Uterus (tissue), 4 donors: ENCODE results near the gene HYKK. TPM values are rescaled to one million over a fixed set of nuclear protein-coding genes. Genes with fewer than 3 reads are reported as not detected.
"Not testable (repeated sequence)": the region's sequence is repeated elsewhere in the genome, so short reads cannot be mapped to it uniquely, and the experiment has no call there.

Experiments used
- DNase-seq, 2 donors: peaks; one replicate each; pipeline ENCODE4 v3.0.0-alpha.2; 2019 to 2020
- H3K27ac ChIP-seq, 2 donors: fragments of 200-600 bp; sonication (generic); 1 replicate in 1 of 2; 2 replicates in 1 of 2; pipeline ENCODE4 v1.5.1; 2016 to 2018
- H3K27me3 ChIP-seq, 2 donors: fragments of 200-600 bp; sonication (generic); one replicate each; pipeline ENCODE4 v1.5.1; 2018 to 2019; ENCODE audit warnings: control low read depth in 1 of 2
- H3K36me3 ChIP-seq, 2 donors: fragments of 200-600 bp; sonication (generic); one replicate each; pipeline ENCODE4 v1.5.1; 2019; ENCODE audit warnings: control low read depth in 1 of 2
- H3K4me1 ChIP-seq, 2 donors: fragments of 200-600 bp; sonication (generic); one replicate each; pipeline ENCODE4 v1.5.1; 2018 to 2019; ENCODE audit warnings: control low read depth in 1 of 2
- H3K4me3 ChIP-seq, 2 donors: fragments of 200-600 bp; sonication (generic); 1 replicate in 1 of 2; 2 replicates in 1 of 2; pipeline ENCODE4 v1.5.1; 2018 to 2019; ENCODE audit warnings: mild to moderate bottlenecking in 1 of 2
- H3K9me3 ChIP-seq, 2 donors: fragments of 200-600 bp; sonication (generic); one replicate each; pipeline ENCODE4 v1.5.1; 2019; ENCODE audit warnings: control low read depth in 1 of 2
- POLR2A ChIP-seq, 2 donors: fragments of 450-650 bp; IDR thresholded peaks; one replicate each; pipeline ENCODE4 v1.6.1; 2016; ENCODE audit warnings: antibody characterized with exemption in 2 of 2, mild to moderate bottlenecking in 1 of 2, moderate library complexity in 1 of 2
- intact Hi-C: fragments of 100-400 bp; cut with DNase I; formaldehyde crosslinking; loops from one replicate; pipeline ENCODE4 v1.15.1; 2023; ENCODE audit warnings: low total_unique reads
- total RNA-seq, 4 donors: library from RNA; depleted of rRNA in 3 of 4; stranded (reverse); fragments of >200 nt in 3 of 4; gene quantifications; one replicate each; pipeline versions ENCODE4 v1.1.0 to v1.2.4, GENCODE V29; 2014 to 2023
- TF ChIP-seq, protein P1 (sequence below), 4 experiments: fragments of 200-600 bp in 2 of 4; fragments of 450-650 bp in 2 of 4; sonication (generic) in 2 of 4; IDR thresholded peaks; one replicate each; pipeline ENCODE4 v1.5.1; 2016 to 2019; ENCODE audit warnings: antibody characterized with exemption in 4 of 4, mild to moderate bottlenecking in 2 of 4, moderate library complexity in 1 of 4
- donor health status: DM: yes; HTN: yes; CAD: no.

The HYKK gene
- total RNA-seq, 4 donors from 2014 or later = 8.6 to 28.5 (median 12.6) TPM

DNA sequence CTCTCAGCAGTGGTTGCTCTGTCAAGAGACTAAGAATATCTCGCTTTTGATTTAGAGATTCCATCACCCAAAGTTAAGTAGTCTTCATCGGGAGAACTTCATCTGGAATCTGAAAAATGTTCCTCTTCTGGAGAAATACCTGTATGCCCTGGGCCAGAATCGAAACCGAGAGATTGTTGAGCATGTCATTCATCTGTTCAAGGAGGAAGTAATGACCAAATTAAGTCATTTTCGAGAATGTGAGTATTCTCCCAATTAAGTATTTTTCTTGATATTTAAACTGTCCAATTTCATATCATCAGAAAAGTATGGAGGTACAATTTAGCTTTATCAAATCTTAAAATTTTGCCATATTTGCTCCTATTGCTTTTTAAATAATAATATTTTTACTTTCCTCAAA is 19.9 kb downstream of the HYKK start:
- Histone ChIP-seq H3K9me3 (no peaks in the 10 kb centered on the region), H3K27ac (no peak overlapping the region), H3K4me3 (no peak overlapping the region), H3K36me3 (no peaks in the 10 kb centered on the region), H3K4me1 (no peaks in the 10 kb centered on the region), H3K27me3 (no peaks in the 10 kb centered on the region)
- TF ChIP-seq POLR2A (IDR thresholded peaks at IDR 0.05) = no peak
- TF ChIP-seq, protein P1, sequence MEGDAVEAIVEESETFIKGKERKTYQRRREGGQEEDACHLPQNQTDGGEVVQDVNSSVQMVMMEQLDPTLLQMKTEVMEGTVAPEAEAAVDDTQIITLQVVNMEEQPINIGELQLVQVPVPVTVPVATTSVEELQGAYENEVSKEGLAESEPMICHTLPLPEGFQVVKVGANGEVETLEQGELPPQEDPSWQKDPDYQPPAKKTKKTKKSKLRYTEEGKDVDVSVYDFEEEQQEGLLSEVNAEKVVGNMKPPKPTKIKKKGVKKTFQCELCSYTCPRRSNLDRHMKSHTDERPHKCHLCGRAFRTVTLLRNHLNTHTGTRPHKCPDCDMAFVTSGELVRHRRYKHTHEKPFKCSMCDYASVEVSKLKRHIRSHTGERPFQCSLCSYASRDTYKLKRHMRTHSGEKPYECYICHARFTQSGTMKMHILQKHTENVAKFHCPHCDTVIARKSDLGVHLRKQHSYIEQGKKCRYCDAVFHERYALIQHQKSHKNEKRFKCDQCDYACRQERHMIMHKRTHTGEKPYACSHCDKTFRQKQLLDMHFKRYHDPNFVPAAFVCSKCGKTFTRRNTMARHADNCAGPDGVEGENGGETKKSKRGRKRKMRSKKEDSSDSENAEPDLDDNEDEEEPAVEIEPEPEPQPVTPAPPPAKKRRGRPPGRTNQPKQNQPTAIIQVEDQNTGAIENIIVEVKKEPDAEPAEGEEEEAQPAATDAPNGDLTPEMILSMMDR (IDR thresholded peaks at IDR 0.05) = no peak
- DNase-seq = no peak
- intact Hi-C loops = no loop called here

DNA sequence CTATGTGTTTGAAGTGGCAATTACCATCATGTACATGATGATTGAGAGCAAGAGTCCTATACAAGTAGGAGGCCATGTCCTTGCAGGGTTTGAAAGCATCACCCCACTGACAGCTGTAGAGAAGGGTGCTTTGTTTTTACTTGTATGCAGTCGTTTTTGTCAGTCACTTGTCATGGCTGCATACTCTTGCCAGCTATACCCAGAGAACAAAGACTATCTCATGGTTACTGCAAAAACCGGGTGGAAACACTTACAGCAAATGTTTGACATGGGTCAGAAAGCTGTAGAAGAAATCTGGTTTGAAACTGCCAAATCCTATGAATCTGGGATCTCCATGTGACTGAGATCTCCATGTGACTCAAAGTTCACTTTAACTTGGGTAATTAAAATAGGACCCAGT is 26.0 kb downstream of the HYKK start:
- Histone ChIP-seq H3K4me1 (no peaks in the 10 kb centered on the region), H3K4me3 (no peak overlapping the region), H3K9me3 (no peaks in the 10 kb centered on the region), H3K27me3 (no peaks in the 10 kb centered on the region), H3K27ac (no peak overlapping the region), H3K36me3 (no peaks in the 10 kb centered on the region)
- intact Hi-C loops = no loop called here
- DNase-seq = no peak
- TF ChIP-seq, protein P1 (IDR thresholded peaks at IDR 0.05) = no peak
- no peak for TF ChIP-seq POLR2A (IDR thresholded peaks at IDR 0.05)

DNA sequence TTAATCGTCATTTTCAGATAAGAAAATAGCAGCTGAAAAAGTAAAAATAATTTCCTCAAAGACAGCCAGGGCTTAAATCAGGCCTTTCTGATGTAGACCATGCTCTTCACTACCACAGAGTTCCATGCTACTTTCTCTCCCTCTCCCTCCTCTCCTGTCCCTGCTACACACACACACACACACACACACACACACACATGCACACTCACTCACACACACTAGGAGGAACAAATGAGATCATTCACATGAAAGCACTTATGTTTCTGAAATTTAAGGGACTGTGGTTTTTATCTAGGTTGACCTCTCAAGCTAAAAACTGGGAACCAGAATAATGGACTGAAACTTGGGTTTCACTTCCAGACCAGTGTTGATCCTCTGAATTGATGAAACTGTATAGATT is 28.8 kb downstream of the HYKK start:
- no peaks in the 10 kb centered on the region for H3K27me3 ChIP-seq
- H3K4me3 ChIP-seq = no peak overlapping the region
- H3K9me3 ChIP-seq = no peaks in the 10 kb centered on the region
- TF ChIP-seq, protein P1 (IDR thresholded peaks at IDR 0.05) = no peak
- no peak for TF ChIP-seq POLR2A (IDR thresholded peaks at IDR 0.05)
- no peak overlapping the region for H3K27ac ChIP-seq
- no peaks in the 10 kb centered on the region for H3K4me1 ChIP-seq
- intact Hi-C loops = no loop called here
- H3K36me3 ChIP-seq = no peaks in the 10 kb centered on the region
- DNase-seq = no peak

DNA sequence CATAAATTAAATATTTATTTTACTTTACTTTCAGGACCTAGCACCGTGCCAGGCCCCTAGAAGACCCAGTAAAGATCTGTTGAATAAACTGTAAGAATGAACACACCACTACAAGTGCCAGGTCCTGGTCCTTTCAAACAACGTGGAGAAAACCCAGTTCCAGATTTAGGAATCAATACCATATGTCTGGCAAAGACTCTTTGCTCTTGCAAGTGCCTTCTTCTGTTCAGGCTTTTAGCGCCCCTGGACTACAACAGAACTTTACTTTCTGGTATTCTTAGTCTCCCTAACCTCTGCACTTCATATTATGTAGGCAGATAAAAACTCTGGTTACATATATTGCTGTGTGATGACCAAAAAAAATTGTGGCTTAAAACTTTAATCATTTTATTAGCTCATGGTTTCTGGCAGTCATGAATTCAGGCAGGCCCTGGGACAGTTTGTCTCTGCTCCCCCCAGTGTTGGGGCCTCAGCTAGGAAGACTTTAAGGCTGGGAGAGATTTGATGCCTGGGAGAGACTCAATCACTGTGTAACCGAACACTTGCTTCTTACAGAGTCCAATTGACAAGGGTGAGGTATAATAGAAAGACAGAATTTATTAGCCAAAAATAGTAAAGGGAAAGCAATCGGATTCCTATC is 30.0 kb downstream of the HYKK start:
- Histone ChIP-seq H3K27me3 (no peaks in the 10 kb centered on the region), H3K4me3 (no peak overlapping the region), H3K27ac (no peak overlapping the region), H3K9me3 (no peaks in the 10 kb centered on the region), H3K4me1 (peaks cover 0 to 5% of the 10 kb centered on the region in 2 donors), H3K36me3 (no peaks in the 10 kb centered on the region)
- TF ChIP-seq POLR2A (IDR thresholded peaks at IDR 0.05) = no peak
- TF ChIP-seq, protein P1 (IDR thresholded peaks at IDR 0.05) = no peak
- no peak for DNase-seq
- intact Hi-C loops = no loop called here

DNA sequence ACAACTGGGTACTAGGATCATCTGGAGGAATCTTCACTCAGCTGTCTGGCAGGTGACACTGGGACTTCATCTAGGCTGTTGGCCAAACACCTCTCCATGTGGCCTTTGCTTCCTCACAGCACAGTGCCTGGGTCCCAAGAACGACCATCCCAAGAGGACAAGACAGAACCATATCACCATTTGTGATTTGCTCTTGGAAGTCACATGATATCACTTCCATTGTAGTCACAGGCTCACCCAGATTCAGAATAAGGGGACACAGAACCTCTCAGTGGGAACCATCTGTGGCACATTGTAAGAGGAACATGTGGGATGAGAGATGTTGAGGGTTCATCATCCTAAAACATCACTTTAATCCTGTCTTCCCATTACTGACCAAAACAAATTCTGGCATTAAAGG is 31.0 kb downstream of the HYKK start:
- H3K9me3 ChIP-seq = no peaks in the 10 kb centered on the region
- no peaks in the 10 kb centered on the region for H3K36me3 ChIP-seq
- DNase-seq = no peak
- H3K27ac ChIP-seq = no peak overlapping the region
- H3K27me3 ChIP-seq = no peaks in the 10 kb centered on the region
- peaks cover 0 to 5% of the 10 kb centered on the region in 2 donors for H3K4me1 ChIP-seq
- TF ChIP-seq POLR2A (IDR thresholded peaks at IDR 0.05) = no peak
- TF ChIP-seq, protein P1 (IDR thresholded peaks at IDR 0.05) = no peak
- H3K4me3 ChIP-seq = no peak overlapping the region
- intact Hi-C loops = no loop called here

DNA sequence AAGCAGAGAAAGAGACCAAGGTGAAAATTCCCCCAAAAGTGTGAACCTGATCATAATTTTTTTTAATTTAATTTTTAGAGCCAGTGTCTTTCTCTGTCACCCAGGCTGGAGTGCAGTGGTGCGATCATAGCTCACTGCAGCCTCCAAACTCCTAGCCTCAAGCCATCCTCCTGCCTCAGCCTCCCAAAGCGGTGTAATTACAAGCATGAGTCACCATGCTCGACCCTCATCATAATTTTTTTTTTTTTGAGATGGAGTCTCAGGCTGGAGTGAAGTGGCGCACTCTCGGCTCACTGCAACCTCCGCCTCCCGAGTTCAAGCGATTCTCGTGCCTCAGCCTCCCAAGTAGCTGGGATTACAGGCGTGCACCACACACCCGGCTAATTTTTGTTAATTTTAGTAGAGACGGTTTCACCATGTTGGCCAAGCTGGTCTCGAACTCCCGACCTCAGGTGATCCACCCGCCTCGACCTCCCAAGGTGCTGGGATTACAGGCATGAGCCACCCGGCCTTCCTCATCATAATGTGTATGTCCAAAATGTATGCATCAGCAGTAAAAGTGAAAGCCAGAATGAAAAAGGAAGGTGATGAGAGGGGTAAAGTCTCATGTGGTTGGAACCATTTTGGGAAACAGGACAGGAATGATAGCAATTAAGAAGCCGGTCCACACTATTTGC is 32.2 kb downstream of the HYKK start:
- Histone ChIP-seq H3K4me3 (peak overlapping the region; percentile 56 to 76), H3K27ac (peak overlapping the region; percentile 94 to 95)
- H3K27me3 ChIP-seq, H3K36me3 ChIP-seq, H3K9me3 ChIP-seq, intact Hi-C loops, H3K4me1 ChIP-seq: not testable (repeated sequence)
- DNase-seq = peak; percentile 16 to 17
